Suprapubic skin (tissue), 4 donors: Measurements from ENCODE around the gene TGFBR2.

Experiments used
- EP300 ChIP-seq: sonication (generic); formaldehyde crosslinking; IDR thresholded peaks from one replicate; pipeline ENCODE4 v1.6.1; 2017; ENCODE audit warnings: antibody characterized with exemption
- POLR2A ChIP-seq, 2 donors: fragments of 450-650 bp; IDR thresholded peaks; one replicate each; pipeline ENCODE4 v1.6.1; 2017; ENCODE audit warnings: antibody characterized with exemption in 2 of 2, mild to moderate bottlenecking in 2 of 2, moderate library complexity in 2 of 2
- POLR2AphosphoS5 ChIP-seq, 3 donors: sonication (generic); formaldehyde crosslinking; IDR thresholded peaks; one replicate each; pipeline ENCODE4 v1.6.1; 2017; ENCODE audit warnings: antibody characterized with exemption in 3 of 3
- TF ChIP-seq, protein P1 (sequence below), 2 donors: fragments of 200-600 bp in 1 of 2; fragments of 450-650 bp in 1 of 2; sonication (generic) in 1 of 2; IDR thresholded peaks; one replicate each; pipeline ENCODE4 v1.5.1; 2016 to 2019; ENCODE audit warnings: antibody characterized with exemption in 2 of 2, mild to moderate bottlenecking in 1 of 2, moderate library complexity in 1 of 2

DNA sequence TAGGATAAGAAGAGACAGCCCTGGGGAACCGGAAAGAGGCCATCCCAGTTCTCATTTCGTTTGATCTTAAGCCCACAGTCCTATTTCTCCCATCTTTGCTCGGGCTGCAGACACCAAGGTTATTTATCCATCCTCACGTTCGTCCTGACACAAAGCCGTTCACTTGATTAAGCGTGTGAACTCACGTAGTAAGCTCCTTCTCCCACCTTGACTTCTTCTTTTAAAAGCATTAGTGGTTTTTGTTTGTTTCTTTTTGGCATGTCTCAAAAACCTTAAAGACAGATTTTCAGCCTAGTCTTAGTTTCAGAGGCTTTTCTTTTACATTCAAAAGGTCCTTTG is 70.9 kb downstream of the TGFBR2 start:
- TF ChIP-seq, protein P1, sequence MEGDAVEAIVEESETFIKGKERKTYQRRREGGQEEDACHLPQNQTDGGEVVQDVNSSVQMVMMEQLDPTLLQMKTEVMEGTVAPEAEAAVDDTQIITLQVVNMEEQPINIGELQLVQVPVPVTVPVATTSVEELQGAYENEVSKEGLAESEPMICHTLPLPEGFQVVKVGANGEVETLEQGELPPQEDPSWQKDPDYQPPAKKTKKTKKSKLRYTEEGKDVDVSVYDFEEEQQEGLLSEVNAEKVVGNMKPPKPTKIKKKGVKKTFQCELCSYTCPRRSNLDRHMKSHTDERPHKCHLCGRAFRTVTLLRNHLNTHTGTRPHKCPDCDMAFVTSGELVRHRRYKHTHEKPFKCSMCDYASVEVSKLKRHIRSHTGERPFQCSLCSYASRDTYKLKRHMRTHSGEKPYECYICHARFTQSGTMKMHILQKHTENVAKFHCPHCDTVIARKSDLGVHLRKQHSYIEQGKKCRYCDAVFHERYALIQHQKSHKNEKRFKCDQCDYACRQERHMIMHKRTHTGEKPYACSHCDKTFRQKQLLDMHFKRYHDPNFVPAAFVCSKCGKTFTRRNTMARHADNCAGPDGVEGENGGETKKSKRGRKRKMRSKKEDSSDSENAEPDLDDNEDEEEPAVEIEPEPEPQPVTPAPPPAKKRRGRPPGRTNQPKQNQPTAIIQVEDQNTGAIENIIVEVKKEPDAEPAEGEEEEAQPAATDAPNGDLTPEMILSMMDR (IDR thresholded peaks at IDR 0.05) = no peak
- TF ChIP-seq POLR2AphosphoS5 (IDR thresholded peaks at IDR 0.05) (no peak), POLR2A (IDR thresholded peaks at IDR 0.05) (no peak), EP300 (no peak)
